GM18951 (cell line): ENCODE data around the gene SLIT3.

Experiments used
- POLR2A ChIP-seq: IDR thresholded peaks from 4 replicates; pipeline ENCODE4 v1.6.1; 2011; ENCODE audit warnings: mild to moderate bottlenecking; ENCODE audit not compliant: insufficient read length, insufficient read depth; ENCODE audit errors: extremely low read depth
- in situ Hi-C: fragments of 300-500 bp; cut with MboI; formaldehyde crosslinking; loops from one replicate; pipeline ENCODE4 v1.12.0; 2022; ENCODE audit warnings: low sequenced_read_pairs, mixed read lengths, inconsistent platforms; ENCODE audit not compliant: unreplicated experiment

The SLIT3 gene

DNA sequence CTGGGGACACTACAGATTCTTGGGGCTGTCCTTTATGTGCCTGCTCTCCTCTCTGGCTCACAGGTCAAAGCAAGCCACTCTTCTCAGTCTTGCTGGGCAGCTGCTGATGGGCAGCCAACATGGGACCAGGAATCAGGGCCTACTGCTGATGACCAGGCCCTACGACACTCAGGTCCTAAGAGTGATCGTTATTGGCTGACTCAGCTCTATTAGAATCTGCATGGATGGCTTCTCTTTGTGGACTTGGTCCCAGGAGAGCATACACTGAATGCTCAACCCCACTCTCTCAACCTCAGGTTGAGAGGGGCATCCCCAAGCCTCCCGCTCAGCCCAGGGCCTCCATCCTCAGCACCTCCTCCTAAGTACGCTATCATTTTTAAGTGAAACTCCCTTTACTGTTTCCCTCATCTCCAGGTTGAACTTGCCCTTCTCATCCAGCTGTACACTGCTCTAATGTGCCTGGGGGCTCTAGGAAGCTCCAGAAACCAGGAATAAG lies 471.0 kb downstream of the SLIT3 start:
- in situ Hi-C loops, result no loop called here

DNA sequence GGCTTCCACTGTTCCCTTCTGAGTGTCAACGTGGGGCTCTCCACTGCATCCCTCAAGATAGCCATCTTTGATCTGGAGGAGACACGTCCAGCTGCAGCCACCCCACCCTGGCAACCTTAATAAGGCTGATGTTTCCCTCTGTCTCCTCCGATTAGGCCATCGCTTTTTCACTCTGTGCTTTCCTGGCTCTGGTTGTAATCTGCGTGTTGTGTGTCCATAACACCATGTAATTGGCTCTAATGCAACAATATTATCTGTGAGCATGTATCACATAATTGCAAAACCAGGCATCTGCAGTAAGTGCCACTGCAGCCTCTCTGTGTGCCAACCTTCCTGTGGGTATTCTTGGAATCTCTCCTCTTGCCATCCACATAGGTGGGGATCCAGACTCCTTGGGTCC lies 471.9 kb downstream of the SLIT3 start:
- TF ChIP-seq POLR2A, result no peak
- in situ Hi-C loops, result no loop called here

More for the DNA sequence above, 471.0 kb downstream of the SLIT3 start:
- no peak for TF ChIP-seq POLR2A

DNA sequence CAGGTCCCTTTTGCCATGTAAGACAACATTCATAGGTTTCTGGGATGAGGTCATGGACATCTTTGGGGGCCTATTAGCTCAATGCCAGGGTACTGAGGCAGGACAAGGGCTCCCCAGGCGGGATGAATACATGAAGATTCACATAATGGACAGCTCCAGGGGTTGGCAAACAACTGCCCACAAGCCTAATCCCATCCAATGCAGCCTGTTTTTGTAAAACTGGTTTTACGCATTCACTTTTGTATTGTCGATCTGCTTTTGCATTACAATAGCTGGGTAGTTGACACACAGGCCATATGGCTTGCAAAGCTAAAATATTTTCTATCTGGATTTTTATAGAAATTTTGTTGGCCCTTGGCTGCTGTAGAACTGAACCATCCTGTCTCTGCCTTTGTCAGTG lies 473.3 kb downstream of the SLIT3 start:
- no peak for TF ChIP-seq POLR2A
- in situ Hi-C loops, result no loop called here

DNA sequence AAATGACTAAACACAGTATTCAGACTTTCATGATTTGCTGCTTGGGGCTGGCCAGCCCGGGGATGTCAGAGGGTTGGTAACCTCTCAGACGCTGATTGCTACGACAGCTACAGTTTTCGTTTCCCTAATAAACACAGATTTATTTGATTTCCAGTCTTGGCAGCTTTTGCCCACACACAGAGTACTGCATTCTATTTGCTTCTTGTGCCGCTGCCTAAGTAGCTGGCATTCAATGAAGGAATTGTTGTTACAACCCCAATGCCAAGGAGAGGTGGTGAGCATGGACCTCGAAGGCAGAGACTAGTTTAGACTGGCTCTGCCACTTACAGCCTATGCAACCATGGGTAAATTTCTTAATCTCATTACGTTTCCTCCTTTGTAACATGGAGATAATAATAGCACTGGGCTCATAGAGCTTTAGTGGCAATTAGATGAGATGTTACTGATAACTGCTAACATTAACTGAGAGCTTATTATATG lies 474.7 kb downstream of the SLIT3 start:
- in situ Hi-C loops, result no loop called here
- TF ChIP-seq POLR2A, result no peak

DNA sequence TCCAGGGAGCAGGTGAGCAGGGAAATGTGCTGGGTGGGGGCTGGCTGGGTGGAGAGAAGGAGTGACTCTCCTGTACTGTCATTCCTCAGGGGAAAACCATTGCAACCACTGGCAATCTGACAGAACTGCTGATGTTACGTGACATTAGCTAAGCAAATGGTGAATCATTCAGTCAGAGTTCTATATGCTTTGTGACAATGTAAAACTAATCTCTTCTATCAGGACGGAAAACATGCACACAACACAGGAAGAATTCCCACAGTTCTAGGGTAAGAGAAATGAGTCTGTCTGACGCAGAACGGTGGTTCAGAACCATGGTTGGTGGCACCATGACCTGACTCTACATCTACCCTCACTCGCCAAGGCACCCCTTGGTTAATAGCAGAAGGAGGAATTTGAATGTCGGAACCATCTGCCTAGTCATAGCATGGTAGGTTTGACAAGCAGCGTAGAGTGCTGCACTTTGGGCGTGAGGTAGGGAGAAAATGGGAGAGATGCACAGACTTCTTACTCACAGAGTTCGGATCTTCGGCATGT lies 478.1 kb downstream of the SLIT3 start:
- in situ Hi-C loops, result no loop called here
- no peak for TF ChIP-seq POLR2A

DNA sequence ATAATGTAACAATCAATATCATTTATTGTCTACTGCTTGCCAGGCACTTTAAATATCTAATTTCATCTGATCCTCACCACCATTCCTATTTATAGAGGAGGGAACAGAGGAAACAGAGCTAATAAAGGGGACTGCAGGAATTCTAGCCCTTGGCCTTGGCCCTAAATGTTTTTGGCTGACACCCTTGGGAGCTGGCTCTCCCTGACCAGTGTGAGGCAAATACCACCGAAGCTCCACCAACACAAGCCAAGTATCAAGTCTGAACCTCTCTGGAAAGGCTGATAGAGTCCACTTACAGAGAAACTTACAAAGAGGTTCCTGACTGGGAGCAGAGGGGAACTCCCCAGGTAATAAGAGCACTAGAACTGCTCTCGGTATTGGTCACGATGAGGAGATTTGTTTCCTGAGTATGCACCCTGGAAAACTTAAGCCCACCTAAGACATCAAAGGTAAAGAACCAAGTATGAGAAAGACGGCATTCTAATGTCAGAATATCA lies 478.6 kb downstream of the SLIT3 start:
- in situ Hi-C loops, result no loop called here
- TF ChIP-seq POLR2A, result no peak

DNA sequence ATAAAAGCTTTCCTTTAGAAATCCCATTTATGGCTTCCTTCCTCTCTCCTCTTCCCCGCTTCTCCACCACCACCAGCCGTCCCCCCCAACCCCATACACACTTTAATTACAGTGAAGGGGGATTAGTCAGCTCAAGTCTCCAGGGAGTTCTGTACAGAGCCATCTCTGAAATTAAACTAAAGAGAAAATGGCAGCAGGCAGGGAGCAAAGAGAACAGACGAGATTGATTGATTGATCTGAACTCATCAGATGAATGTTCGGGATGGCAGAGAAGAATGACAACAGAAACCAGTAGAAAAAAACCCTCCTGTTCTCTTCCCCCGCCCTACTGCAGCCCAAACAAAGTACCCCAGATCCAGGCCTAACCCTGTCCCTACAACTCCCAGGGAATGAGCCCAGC lies 480.1 kb downstream of the SLIT3 start:
- in situ Hi-C loops, result no loop called here
- TF ChIP-seq POLR2A, result no peak

DNA sequence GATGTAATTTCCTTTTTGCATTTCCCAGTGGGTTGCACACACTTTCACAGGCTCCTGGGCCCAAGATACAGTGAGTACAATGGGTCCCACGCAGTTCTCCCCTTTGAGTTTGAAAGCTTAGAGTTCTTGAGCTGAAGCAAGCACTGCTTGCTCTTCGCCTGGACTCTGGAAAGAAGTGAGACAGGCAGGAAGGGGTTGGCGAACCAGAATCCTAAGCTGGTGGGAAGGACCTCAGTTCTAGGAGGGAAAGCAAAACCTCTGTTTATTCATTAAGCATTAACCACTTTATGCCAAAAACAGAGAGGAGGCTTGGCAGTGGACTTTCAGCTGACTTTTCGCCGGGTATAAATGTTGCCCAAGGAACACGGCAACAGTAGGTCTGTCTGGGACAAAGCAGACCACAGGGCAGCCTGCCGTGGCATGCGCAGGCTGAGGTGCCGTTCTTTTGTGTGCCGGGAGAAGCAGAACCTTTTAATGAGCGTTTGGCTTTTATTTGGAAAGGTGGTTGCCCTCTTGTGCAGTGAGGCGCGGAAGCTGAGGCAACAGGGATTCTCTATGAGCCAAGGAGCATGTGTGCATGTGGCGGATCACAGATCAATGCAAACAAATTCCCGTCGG lies 481.8 kb downstream of the SLIT3 start:
- in situ Hi-C loops, result no loop called here
- TF ChIP-seq POLR2A, result no peak

DNA sequence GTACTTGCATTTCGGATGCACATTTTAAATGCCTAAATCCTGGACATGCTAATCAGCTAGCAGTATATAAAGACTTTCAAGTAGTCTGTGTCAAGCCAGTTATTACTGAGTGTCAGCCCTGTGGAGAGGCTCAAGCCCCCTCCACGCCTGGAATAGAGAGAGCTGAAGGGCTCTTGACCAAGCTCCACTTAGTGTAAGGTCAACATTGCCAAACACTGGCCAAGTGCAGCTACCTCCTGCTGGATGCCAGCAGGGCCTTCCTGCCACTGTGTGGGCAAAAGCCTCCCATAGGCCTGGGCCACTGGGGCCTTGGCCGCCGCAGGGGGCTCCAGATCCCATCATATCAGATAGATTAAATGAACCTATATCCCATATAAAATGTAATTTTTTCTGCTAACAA lies 482.4 kb downstream of the SLIT3 start:
- in situ Hi-C loops, result no loop called here
- TF ChIP-seq POLR2A, result no peak

DNA sequence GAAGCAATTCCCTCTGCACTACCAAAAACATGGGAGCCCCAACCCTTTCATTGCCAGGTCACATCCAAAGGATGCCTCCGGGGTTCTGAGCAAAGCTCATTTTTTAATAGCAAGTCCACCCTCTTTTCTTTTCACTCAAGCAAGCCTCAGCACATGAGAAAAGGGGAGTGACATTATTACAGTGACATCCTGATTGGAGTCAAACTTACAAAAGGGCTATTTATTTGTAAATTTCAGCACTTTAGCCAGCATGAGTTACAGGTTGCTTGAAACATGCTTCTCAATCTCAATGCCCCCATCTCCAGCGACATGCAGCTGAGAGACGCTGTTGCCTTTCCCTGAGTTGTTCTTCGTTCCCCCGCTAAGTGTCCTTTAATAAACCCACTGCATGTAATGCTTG lies 483.3 kb downstream of the SLIT3 start:
- in situ Hi-C loops, result no loop called here
- no peak for TF ChIP-seq POLR2A

DNA sequence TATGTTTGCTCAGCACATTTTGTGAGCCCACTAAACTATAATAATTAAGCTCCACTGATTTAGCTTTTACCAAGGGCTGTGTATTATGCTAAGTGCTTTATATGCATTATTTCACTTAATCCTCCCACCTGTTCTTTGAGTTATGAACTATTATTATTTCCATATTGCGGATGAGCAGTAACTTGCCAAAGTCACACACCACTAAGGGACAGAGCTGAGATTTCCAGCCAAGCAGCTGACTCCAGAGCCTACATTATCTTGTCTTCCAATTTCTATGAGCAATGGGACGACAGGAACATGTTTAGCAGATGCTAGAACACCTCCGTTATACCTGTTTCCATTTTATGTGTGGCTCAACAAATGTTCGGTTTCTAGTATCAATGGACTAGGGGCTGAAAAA lies 484.3 kb downstream of the SLIT3 start:
- in situ Hi-C loops, result no loop called here
- no peak for TF ChIP-seq POLR2A

DNA sequence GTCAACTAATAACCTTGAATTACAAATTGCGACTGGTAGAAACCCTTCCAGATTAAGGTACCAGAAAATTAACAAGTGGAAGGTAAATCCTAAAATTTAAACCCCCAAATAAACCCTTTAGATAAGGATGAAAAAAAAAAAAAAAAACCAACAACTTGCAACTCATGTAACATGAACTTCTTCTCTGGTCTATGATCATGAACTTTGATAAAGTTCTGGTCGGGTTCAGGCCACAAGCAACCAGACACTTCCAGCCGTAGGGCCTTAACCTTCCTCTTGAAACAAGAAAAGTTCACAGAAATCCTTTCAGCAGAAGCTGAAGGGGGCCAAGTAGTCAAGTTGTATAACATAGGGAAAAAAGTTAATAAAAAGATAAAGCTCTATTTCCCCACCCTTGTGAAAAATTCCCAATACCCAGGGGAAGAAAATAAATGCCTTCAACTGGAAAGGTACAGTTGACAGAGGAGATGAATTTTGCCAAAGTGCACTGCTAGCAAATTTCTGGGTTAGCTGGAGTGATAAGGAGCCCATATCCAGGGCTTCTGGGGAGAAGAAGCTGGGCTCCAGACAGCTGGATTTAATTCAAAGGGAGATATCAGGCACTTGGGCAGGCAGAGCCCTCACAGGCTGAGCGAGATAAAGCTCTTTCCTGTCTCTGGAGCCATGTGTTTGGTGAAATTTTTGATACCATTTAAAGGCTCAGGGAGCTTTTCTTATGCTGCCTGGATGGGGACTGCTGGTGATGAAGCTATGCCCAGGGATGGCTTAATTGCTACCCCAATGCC lies 487.6 kb downstream of the SLIT3 start:
- in situ Hi-C loops, result no loop called here
- TF ChIP-seq POLR2A, result no peak

DNA sequence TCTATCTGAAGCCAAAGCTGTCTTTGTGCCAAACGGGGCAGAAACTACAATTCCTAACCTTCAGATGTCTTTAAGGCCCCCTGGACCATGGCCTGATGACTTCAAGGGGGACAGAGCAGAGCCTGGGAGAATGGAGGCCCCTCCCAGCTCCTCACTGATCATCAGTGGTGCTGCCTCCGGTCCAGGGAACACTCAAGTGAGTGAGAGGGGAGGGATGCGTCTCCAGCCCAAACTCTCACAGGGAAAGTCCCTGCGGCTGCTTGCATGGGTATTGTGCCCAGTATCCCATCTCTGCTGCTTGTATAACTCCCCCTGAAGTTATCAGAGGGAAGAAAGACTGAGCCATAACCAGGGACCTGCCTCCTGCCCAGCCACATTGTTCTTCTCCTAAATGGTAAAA lies 490.3 kb downstream of the SLIT3 start:
- in situ Hi-C loops, result no loop called here
- TF ChIP-seq POLR2A, result no peak

DNA sequence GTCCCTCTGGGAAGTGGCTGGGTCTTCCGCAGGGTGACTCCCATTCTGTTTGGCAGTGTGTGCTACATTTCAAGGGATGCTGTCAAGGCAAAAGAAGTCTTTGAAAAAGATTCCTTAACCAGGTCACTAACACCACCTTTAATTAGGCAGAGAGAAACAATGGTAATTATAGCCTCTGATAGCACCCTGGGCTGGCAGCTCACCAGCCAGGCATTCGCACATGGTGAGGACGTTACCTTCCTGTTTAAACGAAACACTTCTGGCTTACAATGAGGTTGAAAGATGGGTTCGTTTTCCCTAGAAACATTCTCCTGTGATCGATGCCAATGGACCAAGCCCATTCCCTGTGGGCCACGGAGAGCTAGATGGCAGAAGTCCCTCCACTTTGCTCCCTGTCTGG lies 491.7 kb downstream of the SLIT3 start:
- in situ Hi-C loops, result no loop called here
- no peak for TF ChIP-seq POLR2A

DNA sequence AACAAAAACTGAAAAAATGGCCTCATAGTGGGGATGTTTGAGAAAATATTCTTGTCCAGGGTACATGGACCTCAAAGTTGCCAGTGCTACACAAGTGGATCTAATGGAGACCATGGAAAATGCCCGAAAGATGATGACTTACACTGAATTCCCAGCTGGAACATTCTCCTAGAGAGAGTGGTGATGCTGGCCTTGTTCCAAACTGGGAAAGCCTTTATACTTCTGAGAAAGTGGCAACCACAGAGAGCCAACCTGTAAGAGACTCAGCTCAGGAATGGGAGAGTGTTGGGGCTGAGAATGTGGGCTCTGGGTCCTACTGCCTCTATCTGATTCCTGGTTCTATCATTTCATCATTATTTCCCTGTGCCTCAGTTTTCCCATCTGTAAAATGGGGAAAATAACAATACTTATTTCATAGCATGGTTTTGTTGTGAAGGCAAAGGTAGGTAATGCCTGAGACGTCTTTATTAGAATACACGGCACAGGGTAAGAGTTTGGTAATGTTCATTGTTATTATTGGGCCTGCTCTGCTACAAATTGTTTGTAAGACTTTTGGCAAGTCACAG lies 492.8 kb downstream of the SLIT3 start:
- no peak for TF ChIP-seq POLR2A
- in situ Hi-C loops, result no loop called here
